Activated CD4-positive, alpha-beta T cell treated with anti-CD3 and anti-CD28 coated beads, Interleukin-2, amount 50 U/mL, for 24 hours (primary cell): ENCODE measurements around the gene WDR41.

ENCODE experiments used
- DNase-seq, 2 donors: peaks; one replicate each; pipeline ENCODE4 v3.0.0-alpha.2; 2020; ENCODE audit warnings: low read depth in 1 of 2, low spot score in 1 of 2

WDR41 gene

DNA sequence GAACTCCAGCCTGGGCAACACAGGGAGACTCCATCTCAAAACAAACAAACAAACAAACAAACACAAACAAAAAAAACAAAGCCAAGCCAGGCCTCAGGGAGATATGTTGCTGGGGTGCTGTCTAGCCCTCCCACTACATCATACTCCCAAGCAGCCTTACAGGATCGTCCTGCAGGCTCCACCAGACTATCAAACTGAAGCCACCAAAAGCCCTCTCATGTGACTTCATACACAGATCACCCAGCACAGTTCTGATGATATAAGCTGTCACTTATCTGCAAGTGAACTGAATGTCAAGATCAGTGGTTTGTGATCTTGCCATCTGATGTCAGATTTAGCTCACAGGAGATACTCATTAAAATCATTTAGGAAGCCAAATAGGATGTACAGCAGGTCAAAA is 43.3 kb downstream of the WDR41 start:
- DNase-seq, result no peak

DNA sequence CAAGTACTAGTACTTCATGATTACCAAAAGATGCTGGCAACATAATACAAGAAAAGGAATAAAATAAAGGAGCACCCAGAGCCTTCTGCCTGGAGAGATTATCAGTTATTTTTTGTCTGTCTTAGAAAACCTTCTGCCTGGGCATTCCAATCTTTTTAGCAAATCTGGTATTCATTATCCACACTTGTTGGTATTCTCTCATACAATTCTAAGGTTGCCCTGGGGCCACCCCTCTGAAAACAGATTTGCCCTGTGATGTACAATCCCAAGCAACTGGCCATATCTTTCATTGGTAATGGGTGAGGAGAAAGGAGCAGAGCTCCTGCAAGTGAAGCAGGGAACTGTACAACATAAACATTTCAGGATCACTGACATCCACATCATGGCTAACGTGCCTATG is 47.8 kb downstream of the WDR41 start:
- no peak for DNase-seq

DNA sequence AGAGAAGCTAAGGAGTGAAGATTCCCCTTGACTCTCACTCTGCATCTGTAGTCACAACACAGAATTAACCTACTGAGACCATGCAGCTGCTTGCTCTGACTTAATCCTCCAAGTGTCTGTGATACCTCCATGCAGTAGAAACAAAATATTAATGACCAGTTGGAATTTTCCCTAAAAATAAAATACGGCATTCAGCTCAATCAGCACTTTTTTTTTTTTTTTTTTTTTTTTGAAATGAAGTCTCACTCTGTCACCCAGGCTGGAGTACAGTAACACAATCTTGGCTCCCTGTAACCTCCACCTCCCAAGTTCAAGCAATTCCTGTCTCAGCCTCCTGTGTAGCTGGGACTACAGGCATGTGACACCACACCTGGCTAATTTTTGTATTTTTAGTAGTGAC is 48.4 kb downstream of the WDR41 start:
- DNase-seq, result no peak

DNA sequence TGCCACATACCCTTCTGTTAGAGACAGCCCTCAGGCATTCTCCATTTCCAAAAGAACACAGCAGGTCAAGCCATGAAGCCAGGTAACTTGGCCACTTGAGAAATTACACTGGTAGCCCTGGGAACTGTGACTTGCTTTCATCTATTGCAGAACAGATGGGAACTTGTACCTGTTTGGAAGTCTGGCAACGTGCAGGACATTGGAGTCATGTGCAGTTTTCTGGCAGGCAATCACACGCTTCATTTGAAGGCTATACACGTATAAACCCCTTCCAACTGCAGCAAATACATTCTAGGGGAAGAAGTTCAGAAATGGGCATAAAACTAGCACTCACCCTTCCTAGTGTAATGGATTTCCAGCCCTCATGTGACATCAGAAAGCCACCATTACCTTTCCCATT is 54.0 kb downstream of the WDR41 start:
- DNase-seq, result no peak

DNA sequence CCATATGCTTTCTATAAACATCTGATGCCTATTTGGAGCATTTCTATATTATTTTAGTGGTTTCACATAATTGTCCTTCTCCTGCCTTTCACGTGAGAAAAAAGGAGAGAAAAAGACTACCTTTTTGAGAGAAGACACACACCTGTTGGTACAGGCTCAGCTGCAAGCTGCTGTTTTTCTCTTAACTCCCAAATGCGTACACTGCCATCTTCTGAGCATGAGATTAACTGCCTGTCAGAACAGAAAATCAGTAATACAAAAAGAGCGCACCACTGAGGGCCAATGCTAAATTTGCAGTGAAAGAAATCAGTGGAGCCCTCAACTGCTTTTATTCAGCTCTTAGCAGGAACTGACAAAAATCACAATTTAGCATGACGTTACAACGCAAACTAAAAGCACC is 54.9 kb downstream of the WDR41 start:
- DNase-seq, result no peak

DNA sequence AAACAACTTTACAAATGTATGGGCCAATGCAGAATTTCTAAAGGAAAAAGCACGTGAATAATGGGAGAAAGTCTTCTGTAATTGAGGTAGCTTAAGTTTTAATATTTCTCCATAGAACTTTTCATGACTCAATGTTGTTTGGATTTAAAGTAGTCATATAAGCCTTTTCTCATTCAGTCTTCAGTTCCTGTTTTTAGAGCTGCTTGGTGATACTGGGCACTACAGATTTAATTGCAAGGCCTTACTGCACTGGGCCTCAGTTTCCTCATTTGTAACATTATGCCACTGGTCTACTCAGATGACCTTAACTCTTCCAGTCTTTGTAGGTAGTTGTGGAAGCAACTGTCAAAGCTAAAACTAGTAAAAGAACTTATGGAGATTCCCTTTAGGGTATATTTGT is 60.4 kb downstream of the WDR41 start:
- no peak for DNase-seq

DNA sequence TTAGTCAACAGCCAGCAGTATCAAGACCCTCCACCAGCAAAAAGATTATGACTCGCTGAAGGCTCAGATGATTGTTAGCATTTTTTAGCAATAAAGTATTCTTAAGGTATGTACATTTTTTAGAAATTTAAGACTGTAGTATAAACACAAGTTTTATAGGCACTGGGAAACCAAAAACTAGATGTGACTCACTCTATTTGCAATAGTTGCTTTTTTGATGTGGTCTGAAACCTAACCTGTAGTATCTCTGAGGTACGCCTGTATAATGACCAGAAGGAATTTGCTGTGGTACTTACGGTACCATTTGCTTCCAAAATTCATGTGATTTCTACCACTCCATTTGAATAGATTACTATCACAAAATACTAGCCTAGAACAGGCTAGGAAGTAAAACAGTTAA is 60.8 kb downstream of the WDR41 start:
- DNase-seq, result no peak

DNA sequence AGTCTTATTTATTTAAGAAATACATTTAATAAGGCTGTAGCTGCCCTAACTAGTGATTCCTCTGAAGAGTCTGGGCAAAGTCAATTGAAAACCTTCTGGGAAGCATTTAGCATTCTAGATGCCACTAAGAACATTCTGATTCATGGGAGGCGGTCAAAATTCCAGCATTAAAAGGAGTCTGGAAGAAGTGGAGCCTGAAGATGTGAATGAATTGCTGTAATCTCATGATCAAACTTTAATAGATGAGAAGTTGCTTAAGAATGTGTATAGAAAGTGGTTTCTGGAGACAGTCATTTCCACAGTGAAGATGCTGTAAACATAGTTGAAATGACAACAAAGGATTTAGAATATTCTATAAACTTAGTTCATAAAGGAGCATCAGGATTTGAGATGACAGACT is 61.4 kb downstream of the WDR41 start:
- no peak for DNase-seq

DNA sequence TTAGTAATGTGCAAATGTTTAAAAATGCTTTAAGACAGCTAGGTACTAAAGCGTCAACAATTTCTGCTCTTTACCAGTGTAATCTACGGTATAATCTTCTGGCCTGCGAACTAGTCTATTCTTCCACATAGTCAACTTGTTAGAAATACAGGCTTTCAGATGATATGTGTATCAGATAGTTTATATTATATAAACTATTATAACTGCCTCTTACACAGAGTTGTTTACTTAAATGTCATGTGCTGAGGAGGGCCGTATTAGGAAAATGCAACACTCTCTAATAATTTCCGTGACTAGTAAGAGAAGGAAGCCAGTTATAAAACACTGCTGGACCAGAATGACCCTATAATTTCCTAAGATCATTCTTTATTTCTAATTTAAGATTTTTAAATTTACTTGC is 63.6 kb downstream of the WDR41 start:
- no peak for DNase-seq

DNA sequence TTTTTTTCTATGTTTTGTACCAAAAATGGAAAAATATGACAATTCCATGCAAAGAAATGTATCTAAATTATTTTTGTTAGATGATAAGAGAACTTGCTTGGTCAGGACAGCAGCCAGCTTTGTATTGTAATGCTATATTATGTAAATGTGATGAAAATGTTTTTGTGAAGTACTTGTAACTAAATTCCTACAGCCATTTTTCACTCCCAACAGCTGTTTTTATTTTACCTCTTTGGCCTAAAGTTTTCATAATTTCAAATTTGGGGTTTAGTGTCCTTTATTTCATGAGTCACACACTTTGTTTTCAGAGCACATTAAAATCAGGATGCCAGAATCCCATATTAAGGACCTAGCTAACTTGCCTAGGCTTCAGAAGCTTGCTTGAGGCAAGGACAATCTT is 64.1 kb downstream of the WDR41 start:
- no peak for DNase-seq

DNA sequence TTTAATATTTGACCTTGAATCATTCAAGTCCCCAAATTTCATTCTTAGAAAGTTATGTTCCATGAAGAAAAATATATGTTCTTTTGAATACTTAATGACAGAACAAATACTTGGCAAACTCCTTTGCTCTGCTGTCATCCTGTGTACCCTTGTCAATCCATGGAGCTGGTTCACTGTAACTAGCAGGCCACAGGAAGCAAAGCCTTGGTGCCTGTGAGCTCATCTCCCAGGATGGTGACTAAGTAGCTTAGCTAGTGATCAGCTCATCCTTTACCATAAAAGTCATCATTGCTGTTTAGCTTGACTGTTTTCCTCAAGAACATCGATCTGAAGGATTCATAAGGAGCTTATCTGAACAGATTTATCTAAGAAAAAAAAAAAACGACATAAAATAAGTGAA is 65.4 kb downstream of the WDR41 start:
- DNase-seq, result no peak

DNA sequence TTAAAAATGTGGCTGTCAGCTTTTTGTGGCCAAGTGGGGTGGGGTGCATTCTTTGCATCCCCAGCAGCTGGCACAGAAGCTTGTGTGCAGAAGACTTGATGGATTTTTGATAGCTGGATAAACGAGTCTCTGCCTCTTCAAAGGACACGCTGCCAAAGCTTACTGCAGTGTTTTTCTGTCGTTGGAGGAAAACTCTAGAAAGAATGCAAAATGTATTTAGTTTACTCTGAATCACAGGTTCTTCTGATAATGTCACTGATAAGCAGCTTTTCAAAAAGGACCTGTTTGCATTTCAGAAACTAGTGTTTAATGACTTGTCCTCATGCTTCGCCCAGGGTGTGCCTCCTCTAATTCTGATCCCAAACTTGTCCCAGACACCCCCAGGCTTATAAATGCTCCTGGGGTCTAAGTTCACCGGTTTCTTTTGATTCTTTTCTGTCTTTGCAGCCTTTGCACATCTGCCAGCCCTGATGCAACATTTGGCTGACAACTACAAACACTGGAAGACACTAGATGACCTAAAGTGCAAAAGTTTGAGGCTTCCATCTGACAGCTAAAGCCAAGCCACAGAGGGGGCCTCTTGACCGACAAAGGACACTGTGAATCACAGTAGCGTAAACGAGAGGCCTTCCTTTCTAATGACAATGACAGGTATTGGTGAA is 66.0 kb downstream of the WDR41 start:
- DNase-seq, result no peak

DNA sequence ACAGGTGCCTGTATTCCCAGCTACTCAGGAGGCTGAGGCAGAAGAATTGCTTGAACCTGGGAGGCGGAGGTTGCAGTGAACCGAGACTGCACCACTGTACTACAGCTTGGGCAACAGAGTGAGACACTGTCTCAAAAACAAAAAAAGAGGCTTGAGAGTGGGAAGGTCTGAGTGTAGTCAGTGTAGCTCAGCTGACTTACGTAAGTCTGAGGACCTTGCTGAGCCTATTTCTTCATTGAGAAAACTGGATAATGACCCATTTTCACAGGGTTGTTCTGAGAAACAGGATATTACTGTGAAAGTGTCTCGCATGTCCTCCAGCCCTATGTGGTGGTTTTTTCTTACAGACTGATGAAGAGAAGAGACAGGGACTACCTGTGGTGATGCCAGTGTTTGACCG is 66.7 kb downstream of the WDR41 start:
- DNase-seq, result no peak

DNA sequence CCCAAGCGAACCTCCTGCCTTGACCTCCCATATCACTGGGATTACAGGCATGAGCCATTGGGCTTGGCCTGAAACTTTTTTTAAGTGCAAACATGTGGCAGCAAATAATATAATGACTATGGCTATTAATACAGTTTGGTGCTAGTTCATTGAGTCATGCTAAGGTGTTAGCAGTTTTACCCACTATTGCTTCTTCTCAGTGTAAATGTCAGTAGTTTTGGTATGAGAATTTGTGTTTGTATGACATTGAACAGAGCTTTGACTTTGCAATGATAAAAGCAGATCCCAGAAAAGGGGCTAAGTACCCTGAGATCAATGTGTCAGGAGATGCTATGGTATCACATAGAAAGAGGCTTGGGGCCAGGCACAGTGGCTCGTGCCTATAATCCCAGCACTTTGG is 67.2 kb downstream of the WDR41 start:
- DNase-seq, result no peak

DNA sequence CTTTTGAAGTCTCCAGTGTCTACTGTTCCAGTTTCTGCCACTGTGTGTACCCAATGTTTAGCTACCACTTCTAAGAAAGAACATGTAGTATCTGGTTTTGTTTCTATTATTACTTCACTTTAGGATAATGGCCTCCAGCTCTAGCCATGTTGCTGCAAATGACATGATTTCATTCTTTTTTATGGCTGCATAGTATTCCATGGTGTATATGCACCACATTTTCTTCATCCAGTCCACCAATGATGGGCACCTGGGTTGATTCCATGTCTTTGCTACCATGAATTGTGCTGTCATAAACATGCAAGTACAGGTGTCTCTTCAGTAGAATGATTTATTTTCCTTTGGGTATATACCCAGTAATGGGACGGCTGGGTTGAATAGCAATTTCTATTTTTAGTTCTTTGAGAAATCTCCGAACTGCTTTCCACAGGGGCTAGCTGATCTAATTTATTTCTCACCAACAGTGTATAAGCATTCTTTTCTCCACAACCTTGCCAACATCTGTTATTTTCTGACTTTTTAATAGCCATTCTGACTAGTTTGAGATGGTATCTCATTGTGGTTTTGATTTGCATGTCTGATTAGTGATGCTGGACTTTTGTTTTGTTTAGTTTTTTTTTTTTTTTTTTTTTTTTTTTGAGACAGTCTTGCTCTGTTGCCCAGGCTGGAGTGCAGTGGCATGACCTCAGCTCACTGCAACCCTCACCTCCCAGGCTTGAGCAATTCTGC is 68.9 kb downstream of the WDR41 start:
- DNase-seq, result no peak

DNA sequence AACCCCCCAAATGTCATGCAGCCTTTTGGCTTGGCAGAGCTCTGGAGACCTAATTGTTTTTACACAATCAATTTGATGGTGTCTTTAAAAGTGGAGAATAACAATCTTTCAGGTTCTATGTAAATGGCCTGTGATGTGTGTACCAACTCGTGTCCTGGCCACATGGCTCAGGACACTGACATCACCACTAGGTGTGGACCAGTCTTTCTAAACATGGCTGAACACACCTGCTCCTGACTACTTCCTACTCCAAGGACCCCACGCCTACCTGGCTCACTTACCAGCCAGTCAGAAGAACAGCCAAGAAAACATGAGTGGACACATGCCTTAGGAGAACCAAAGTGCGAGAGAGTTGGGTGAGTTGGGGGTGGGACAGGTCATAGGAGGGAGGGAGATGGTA is 71.2 kb downstream of the WDR41 start:
- DNase-seq, result no peak

DNA sequence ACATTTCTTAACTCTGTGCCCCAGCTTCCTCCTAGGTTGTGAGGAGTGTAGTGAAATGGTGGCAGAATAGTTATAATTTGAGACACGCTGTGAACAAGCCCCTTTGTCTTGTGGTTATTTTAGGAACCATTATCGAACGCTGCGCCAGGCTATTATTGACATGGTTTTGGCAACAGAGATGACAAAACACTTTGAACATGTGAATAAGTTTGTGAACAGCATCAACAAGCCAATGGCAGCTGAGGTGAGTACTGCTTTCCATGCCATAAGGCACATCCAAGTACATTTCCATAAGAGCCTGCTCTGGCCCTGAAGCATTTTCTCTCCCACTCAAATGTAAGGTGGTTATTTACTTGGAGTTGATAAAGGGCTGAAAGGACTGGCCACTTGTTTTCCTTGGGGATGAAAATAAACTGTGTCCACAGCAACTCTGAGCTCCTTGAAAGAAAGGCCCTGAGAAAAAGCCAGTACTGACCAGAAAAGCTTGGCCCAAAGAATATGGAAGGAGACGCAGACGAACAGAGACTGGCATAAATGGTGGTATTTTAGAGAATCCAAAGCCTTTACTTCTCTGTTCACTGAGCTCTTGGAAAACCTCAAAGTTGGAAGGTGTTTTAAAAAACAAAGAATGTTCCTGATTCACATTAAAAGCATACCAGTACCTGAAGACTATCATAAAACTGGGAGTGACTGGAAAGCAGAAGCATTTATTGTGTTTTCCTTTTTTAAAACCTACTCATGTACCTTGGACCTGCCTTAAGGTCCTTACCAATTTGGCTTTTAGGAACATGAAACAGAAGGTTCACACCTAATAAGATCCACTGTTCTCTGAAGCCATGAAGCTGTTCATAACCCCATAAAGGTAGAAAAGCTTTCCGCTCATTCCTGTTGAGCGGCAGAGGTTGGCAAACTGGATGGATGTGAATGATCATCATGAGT is 72.2 kb downstream of the WDR41 start:
- DNase-seq, result no peak

DNA sequence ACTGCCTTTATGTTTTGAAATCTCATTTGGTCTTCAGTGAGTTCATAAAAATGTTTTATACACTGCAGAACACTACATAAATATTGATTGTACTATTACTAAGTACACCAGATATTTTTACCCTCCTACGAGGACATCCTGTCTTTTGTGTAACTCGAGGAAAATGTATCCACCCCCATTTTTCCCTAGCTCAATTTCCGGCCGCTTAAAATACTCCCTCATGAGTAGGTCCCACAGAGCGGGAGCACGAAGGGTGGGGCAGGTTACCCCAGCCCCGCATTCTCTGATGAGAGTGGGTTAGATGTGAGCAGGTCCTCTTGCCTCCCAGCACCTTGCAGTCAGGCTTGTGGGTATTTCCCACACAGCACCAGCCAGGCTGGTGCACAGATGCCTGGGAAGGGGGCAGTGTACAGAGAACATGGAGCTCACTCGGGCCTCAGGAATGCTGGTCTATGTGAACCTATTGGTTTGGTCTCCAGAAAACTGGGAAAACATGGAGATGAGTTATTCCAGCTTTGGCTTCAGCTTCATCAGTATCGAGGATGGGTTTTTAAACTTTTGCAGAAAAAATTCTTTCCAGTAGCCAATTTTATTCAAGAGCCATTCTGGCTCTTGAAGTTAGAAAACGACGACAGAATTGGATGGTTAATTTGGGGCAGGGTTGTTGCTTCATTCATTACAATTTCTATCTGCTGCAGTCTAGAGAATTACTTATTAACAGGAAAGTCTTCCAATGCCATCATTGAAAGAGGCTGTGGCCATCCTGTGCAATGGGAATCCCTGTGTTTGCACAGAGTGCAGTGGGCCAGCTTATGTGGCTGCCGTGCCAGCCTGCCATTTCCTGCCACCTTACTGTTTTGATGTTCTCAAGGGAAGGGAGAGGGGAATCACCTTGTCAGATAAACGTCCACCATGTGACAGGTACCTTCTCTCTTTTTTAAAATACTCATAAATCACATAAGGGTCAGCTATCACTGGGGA is 73.2 kb downstream of the WDR41 start:
- DNase-seq, result no peak

DNA sequence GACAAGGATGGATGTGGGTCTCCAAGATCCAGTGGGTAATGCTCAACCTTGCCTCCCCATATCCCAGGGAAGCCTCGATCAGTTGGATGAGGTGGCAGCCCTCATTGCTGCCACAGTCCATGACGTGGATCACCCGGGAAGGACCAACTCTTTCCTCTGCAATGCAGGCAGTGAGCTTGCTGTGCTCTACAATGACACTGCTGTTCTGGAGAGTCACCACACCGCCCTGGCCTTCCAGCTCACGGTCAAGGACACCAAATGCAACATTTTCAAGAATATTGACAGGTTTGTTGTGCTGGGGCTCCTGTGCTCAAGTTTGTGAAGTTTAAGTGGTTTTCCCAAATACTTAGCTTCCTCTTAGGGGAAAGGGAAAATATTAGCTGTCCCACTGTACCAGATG is 74.0 kb downstream of the WDR41 start:
- DNase-seq, result no peak

DNA sequence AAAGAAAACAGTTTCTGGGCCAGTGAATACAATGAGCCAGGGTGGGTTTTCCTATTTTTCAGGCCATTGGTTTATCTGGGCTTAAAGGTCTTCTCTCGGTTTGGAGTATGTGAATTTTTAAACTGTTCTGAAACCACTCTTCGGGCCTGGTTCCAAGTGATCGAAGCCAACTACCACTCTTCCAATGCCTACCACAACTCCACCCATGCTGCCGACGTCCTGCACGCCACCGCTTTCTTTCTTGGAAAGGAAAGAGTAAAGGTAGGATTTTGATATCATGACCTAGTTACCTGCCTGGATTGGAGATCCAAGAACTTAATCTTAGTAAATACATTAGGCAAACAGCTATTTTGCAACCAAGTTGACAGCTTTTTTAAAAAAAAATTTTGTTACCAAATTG is 79.1 kb downstream of the WDR41 start:
- no peak for DNase-seq
